ENCODE measurements around the gene TRIM59. TPM values are rescaled to one million over a fixed set of nuclear protein-coding genes. Genes with fewer than 3 reads are reported as not detected.

TRIM59 gene
- total and polyA plus RNA-seq, 9 of the 15 experiments (the other 6 are each of a cell fraction or from before 2014, with no cell fraction given) = 16.8 to 101 (median 34.8) TPM

DNA sequence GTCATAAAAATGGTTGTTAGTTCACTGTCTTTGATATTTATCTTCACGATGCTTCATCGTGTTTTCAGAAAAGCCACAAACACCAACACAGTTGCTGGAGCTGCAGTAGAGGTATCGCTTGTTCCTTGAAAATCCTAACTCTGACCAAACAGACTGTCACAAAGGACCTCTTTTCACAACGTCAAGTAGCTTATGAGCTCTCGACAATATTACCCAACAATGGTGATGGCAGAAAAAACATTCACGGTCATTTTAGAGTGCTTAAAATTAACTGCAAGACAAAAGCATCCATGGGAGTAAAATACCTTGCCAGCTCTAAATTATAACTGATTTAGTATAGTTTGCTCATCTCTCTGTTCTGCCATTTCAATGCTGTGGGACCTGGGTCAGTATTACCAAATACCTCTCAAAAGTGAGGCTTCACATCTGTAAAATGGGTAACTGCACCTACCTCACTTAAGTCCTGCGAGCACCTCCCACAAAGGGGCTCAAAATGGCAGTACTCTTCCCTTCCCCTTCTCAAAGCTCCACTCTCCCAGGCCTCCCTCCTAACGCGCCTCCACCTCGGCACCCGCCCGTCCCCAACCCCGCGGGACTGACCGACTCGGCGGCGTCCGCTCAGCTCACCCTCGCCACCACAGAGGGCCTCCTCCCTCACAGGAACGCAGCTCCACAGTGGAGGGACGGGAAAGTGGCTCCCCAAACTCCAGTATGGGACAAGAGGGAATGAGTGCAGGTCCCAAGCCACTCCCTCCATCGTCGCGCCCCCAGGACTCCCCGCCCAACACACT, 546 bp downstream of the TRIM59 start (continued):
- TF ChIP-seq AFF1 (IDR thresholded peaks at IDR 0.05; ENCODE audit: low read depth in 1 of 2, partially characterized antibody in 2 of 2) (peak; percentile 43 to 69), C11orf30 (IDR thresholded peaks at IDR 0.05; ENCODE audit: low read depth) (0 out of 2 replicates have a peak, but pooled peaks have one; percentile 13), ZNF282 (CRISPR knock-in tag; IDR thresholded peaks at IDR 0.05) (no peak), FOXJ3 (CRISPR knock-in tag; IDR thresholded peaks at IDR 0.05) (no peak), STAT5B (CRISPR knock-in tag; IDR thresholded peaks at IDR 0.05) (no peak), ZNF507 (tag; conservative IDR thresholded peaks at IDR 0.05) (no peak), ZNF76 (CRISPR knock-in tag; IDR thresholded peaks at IDR 0.05; ENCODE audit: borderline replicate concordance) (0 out of 2 replicates have a peak, but pooled peaks have one; percentile 17), BACH1 (tag; IDR thresholded peaks at IDR 0.05) (no peak), ATF1 (CRISPR knock-in tag; IDR thresholded peaks at IDR 0.05) (no peak), ATF1 (tag; IDR thresholded peaks at IDR 0.05) (no peak), ZNF830 (CRISPR knock-in tag; IDR thresholded peaks at IDR 0.05) (peak; percentile 13; the same call in 1 of the 2 replicates), TRIM24 (IDR thresholded peaks at IDR 0.05) (no peak), RB1 (IDR thresholded peaks at IDR 0.05; ENCODE audit: low read depth) (no peak), MECOM (CRISPR knock-in tag; IDR thresholded peaks at IDR 0.05) (no peak), XRCC3 (IDR thresholded peaks at IDR 0.05) (no peak), OTX1 (CRISPR knock-in tag; IDR thresholded peaks at IDR 0.05) (peak; percentile 52; the same call in 1 of the 2 replicates)
- TF ChIP-seq, protein P1, sequence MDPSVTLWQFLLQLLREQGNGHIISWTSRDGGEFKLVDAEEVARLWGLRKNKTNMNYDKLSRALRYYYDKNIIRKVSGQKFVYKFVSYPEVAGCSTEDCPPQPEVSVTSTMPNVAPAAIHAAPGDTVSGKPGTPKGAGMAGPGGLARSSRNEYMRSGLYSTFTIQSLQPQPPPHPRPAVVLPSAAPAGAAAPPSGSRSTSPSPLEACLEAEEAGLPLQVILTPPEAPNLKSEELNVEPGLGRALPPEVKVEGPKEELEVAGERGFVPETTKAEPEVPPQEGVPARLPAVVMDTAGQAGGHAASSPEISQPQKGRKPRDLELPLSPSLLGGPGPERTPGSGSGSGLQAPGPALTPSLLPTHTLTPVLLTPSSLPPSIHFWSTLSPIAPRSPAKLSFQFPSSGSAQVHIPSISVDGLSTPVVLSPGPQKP (CRISPR knock-in tag; IDR thresholded peaks at IDR 0.05) = no peak
- TF ChIP-seq, protein P2, sequence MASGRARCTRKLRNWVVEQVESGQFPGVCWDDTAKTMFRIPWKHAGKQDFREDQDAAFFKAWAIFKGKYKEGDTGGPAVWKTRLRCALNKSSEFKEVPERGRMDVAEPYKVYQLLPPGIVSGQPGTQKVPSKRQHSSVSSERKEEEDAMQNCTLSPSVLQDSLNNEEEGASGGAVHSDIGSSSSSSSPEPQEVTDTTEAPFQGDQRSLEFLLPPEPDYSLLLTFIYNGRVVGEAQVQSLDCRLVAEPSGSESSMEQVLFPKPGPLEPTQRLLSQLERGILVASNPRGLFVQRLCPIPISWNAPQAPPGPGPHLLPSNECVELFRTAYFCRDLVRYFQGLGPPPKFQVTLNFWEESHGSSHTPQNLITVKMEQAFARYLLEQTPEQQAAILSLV (tag; IDR thresholded peaks at IDR 0.05) = 0 out of 2 replicates have a peak, but pooled peaks have one; percentile 12
- TF ChIP-seq, protein P3, sequence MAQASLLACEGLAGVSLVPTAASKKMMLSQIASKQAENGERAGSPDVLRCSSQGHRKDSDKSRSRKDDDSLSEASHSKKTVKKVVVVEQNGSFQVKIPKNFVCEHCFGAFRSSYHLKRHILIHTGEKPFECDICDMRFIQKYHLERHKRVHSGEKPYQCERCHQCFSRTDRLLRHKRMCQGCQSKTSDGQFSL (CRISPR knock-in tag; IDR thresholded peaks at IDR 0.05) = no peak
- TF ChIP-seq, protein P3 (tag; IDR thresholded peaks at IDR 0.05) = no peak
- TF ChIP-seq, protein P4, sequence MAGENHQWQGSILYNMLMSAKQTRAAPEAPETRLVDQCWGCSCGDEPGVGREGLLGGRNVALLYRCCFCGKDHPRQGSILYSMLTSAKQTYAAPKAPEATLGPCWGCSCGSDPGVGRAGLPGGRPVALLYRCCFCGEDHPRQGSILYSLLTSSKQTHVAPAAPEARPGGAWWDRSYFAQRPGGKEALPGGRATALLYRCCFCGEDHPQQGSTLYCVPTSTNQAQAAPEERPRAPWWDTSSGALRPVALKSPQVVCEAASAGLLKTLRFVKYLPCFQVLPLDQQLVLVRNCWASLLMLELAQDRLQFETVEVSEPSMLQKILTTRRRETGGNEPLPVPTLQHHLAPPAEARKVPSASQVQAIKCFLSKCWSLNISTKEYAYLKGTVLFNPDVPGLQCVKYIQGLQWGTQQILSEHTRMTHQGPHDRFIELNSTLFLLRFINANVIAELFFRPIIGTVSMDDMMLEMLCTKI (IDR thresholded peaks at IDR 0.05; ENCODE audit: partially characterized antibody) = no peak
